NCI-H226 (cell line): Measurements from ENCODE around the gene ACTR10.
"Not testable (repeated sequence)": the region's sequence is repeated elsewhere in the genome, so short reads cannot be mapped to it uniquely, and the experiment has no call there.

ENCODE experiments used
- DNase-seq: peaks from one replicate; pipeline ENCODE4 v3.0.0-alpha.2; 2015

The ACTR10 gene

GRCh38 chr14:58227096-58227819 lies 27.3 kb downstream of the ACTR10 start:
- no peak for DNase-seq

GRCh38 chr14:58238252-58239243 lies 38.6 kb downstream of the ACTR10 start:
- no peak for DNase-seq

GRCh38 chr14:58239244-58240195 lies 39.6 kb downstream of the ACTR10 start:
- peak; percentile 49 for DNase-seq

DNA sequence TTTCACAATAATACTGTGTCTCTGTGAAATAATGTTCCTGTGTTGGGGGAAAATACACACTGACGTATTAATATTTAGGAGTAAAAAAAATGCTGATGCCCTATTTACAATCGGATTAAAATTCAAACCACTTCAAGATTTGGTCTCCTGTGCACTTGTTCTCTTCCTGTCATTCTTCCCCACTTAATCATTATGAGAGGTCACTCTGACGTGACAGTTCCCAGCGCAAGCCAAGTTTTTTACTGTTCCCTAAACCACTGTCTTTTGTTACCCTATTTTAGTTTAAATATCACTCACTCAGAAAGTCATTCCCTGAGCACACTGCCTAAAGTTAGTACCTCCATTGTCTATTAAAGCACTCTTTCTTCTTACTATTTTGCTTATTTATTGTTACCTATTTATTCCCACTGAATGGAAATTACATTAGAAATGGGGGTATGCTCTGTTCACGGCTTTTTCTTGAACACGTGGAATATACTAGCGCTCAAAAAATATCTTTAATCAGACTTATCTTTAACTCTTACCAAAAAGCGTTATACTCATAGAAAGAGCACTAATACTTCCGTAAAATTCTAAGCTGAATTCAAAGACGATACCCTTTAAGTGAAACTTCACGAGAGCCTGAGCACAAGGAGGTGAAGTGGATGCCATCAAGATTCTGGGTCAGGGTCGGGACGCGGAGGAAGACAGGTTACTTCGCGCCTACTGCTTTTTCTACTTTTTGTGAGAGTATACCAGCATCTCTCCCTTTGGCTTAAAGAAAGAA lies 44.0 kb downstream of the ACTR10 start:
- DNase-seq, result no peak

- peak; percentile 97 for DNase-seq
Observed at GRCh38 chr14:58244556-58245387, 44.8 kb downstream of the ACTR10 start, which contains the start of gene PSMA3. Gene PSMA3, plus strand, starts transcription at chr14:58244843. Its CDS starts 78 bp downstream, at chr14:58244921.

DNA sequence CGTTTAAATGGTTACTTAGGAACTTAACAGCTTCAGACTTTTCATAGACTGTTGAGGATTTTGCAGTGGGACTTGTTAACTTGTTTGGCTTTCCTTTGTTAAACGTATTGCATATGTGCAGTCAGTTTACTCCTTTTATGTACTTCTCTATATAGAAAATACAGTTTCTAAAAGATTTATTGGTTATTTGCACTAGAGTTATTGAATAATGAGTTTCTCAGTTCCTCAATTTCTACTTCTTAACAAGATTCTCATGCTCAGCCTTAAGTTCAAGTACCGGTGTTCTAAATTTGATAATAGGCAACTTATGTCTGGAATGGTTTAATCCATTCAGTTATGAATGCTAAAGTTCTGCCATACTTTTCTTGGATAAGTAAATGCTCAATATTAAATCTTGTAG lies 45.6 kb downstream of the ACTR10 start:
- no peak for DNase-seq

DNA sequence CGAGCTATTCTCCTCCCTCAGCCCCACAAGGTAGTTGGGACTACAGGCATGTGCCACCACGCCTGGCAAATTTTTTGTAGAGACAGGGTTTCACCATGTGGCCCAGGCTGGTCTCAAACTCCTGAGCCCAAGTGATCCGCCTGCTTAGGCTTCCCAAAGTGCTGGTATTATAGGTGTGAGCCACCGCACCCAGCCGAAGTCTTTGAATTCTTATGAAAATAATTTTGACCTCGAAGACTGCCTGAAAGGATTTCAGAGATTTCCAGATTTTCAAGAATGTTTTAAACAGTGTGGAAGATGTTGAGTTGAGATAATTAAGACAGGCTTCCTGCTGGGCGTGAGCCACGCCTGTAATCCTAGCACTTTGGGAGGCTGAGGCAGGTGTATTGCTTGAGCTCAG lies 49.7 kb downstream of the ACTR10 start:
- DNase-seq, result no peak

GRCh38 chr14:58258156-58258555 lies 58.2 kb downstream of the ACTR10 start:
- no peak for DNase-seq

DNA sequence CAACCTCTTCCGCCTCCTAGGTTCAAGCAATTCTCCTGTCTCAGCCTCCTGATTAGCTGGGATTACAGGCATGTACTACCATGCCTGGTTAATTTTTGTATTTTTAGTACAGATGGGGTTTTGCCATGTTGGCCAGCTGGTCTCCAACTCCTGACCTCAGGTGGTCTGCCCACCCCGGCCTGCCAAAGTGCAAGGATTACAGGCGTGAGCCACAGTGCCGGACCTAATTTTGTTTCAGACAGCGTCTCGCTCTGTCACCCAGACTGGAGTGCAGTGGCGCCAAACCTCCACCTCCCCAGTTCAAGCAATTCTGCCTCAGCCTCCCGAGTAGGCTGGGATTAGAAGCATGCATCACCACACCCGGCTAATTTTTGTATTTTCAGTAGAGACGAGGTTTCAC lies 62.1 kb downstream of the ACTR10 start:
- DNase-seq, result not testable (repeated sequence)

DNA sequence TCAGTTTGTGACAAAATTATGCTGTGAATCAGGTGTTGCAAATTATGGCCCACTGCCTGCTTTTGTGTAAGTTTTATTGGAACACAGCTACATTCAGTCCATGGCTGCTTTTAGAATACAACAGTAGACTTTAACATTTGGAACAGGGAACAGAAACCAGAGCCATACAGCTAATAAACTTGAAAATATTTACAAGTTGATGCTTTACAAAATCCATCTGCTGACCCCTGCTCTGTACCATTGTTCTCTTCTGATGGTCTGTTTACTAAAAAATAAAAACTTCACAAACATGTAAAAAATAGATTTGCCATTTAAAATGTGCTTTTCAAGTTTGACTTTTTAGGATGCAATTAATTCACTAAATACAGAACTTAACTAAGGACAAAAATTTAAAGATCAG lies 65.5 kb downstream of the ACTR10 start:
- DNase-seq, result no peak

GRCh38 chr14:58270628-58271027 lies 70.7 kb downstream of the ACTR10 start:
- no peak for DNase-seq

GRCh38 chr14:58272588-58273372 lies 72.8 kb downstream of the ACTR10 start:
- no peak for DNase-seq

DNA sequence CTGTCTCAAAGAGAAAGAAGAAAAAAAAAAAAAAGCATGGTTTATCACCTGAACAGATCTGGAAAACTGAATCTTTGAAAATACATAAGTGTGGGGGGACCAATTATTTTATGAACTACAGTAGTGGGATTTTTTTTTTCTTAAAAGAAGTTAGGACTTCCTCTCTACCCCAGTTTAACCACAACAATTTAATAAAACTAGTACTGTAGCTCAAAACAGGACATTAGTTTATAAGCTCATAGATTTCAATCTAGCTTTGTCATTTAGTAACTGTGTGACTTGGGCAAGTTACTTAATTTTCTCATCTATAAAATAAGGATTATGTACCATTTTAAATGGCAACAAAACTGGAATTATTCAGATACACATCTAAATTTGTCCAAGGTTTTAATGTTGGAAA lies 74.9 kb downstream of the ACTR10 start:
- DNase-seq, result no peak

GRCh38 chr14:58275527-58276190 lies 75.7 kb downstream of the ACTR10 start:
- no peak for DNase-seq

GRCh38 chr14:58276208-58276607 lies 76.3 kb downstream of the ACTR10 start:
- no peak for DNase-seq

DNA sequence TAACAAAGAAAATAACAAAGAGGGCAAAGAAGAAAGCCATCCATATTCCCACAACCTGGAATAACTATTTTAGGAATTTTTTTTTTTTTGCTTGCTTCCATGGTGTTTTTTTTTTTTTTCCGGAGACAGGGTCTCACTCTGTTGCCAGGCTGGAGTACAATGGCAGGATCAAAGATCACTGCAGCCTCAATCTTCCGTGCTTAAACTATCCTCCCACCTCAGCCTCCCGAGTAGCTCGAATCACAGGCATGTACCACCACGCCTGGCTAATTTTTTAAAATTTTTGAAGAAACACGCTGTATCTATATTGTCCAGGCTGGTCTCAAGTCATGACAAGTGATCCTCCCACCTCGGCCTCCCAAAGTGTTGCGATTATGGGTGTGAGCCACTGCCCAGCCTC lies 78.2 kb downstream of the ACTR10 start:
- DNase-seq, result no peak

DNA sequence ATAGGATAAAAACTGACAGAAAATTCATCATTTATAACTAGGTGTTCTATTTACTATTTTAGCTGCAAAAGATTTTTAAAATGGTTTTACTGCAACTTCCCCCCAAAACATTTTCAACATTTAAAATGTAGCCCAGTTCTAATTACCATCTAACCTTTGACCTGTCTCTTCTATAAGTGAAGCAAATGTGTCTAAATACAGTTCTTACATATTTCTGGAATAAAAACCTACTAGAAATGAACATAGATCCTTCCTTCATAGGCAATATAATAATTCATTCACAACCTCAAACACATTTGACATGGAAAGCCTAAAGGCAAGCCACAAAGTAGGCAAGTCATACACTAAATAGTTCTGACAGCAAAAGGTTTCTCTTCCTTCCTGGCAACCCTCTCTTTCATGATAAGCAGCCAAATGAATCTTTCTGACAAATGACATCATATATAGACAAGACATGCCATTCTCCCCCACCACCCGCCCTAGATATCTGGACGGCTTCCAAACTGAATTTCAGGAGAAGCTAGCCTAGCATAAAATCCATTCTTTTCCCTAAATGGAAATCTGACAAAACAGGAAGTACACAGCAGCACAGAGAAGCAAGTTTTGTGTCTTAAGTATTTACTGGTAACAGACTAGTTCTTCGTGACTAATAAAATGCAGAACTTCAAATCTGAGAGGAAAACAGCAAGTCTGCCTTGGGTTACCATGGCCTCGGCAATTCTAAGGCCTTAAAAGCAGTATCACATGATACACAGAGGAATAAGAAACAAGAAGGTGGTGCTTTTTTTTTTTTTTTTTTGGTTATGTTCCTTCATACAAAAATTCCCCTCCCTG lies 81.2 kb downstream of the ACTR10 start:
- peak; percentile 95 for DNase-seq

DNA sequence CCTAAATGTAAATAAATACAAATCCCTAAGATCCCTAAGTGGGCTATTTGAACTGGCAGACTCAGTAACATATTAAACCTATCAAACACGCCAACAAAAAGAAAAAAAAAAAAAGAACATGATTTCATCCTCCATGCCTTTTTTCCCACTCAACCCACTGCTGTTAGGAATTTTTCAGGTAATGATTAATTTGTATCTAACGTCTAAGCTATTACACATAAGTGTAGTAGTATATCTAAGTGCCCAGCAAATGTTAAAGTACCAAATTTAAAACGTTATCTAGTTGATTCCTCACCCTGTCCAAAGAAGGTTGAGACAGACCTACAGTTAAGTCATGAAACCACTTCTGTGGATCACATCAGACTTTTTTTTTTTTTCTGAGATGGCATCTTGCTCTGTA lies 82.0 kb downstream of the ACTR10 start:
- no peak for DNase-seq
